Keratinocyte (primary cell): ENCODE measurements around the gene CDKN2AIP.

ENCODE experiments used
- CTCF ChIP-seq, 3 experiments: IDR thresholded peaks in 1 of 3; conservative IDR thresholded peaks in 1 of 3; optimal IDR thresholded peaks in 1 of 3; 2 replicates in 2 of 3; 3 replicates in 1 of 3; pipeline versions ENCODE3 to v1.5.1; 2011; ENCODE audit warnings: low read length in 3 of 3, mild to moderate bottlenecking in 3 of 3, moderate library complexity in 2 of 3, control low read depth in 1 of 3, inconsistent platforms in 1 of 3; ENCODE audit not compliant: insufficient read depth in 2 of 3; ENCODE audit errors: extremely low read depth in 1 of 3
- EZH2 ChIP-seq: IDR thresholded peaks from one replicate; pipeline ENCODE4 v1.6.1; 2012; ENCODE audit warnings: inconsistent platforms, mild to moderate bottlenecking, low read length, moderate library complexity

GRCh38 chr4:183436417-183436816 is 8.0 kb upstream of the CDKN2AIP start:
- TF ChIP-seq CTCF (optimal IDR thresholded peaks at IDR 0.05 in 1 of 3, IDR thresholded peaks at IDR 0.05 in 1 of 3, conservative IDR thresholded peaks at IDR 0.05 in 1 of 3; ENCODE audit: extremely low read depth in 1 of 3, insufficient read depth in 2 of 3, low read length in 3 of 3) (no peak), EZH2 (no peak)
